Liver (tissue), 3 donors: ENCODE results near the gene ADCY2.

Experiments used
- EGR1 ChIP-seq, 2 donors: IDR thresholded peaks; 2 replicates each; pipeline ENCODE4 v1.6.1; 2016 to 2018; ENCODE audit warnings: antibody characterized with exemption in 2 of 2, low read depth in 2 of 2
- FOXA1 ChIP-seq: IDR thresholded peaks from 2 replicates; pipeline ENCODE4 v1.6.1; 2016; ENCODE audit warnings: antibody characterized with exemption
- HNF4A ChIP-seq, 2 donors: conservative IDR thresholded peaks; 2 replicates each; pipeline ENCODE4 v1.6.1; 2016; ENCODE audit warnings: antibody characterized with exemption in 2 of 2, mild to moderate bottlenecking in 2 of 2
- HNF4G ChIP-seq: IDR thresholded peaks from 2 replicates; pipeline ENCODE4 v1.6.1; 2016; ENCODE audit warnings: antibody characterized with exemption
- JUND ChIP-seq, 2 donors: IDR thresholded peaks; 2 replicates each; pipeline ENCODE4 v1.6.1; 2016; ENCODE audit warnings: antibody characterized with exemption in 2 of 2
- RAD21 ChIP-seq, 2 donors: IDR thresholded peaks; 2 replicates each; pipeline ENCODE4 v1.6.1; 2016; ENCODE audit warnings: antibody characterized with exemption in 2 of 2, mild to moderate bottlenecking in 2 of 2
- SP1 ChIP-seq: IDR thresholded peaks from 2 replicates; pipeline ENCODE4 v1.6.1; 2018; ENCODE audit warnings: antibody characterized with exemption, mild to moderate bottlenecking
- TAF1 ChIP-seq: conservative IDR thresholded peaks from 2 replicates; pipeline ENCODE4 v1.6.1; 2016; ENCODE audit warnings: antibody characterized with exemption, mild to moderate bottlenecking
- YY1 ChIP-seq: IDR thresholded peaks from 2 replicates; pipeline ENCODE4 v1.6.1; 2016; ENCODE audit warnings: antibody characterized with exemption, mild to moderate bottlenecking
- TF ChIP-seq, protein P1 (sequence below): fragments of 150-350 bp; IDR thresholded peaks from 2 replicates; pipeline ENCODE4 v1.5.1; 2017; ENCODE audit warnings: improper control_type of control experiment, low read depth, low read length; ENCODE audit not compliant: missing input control
- TF ChIP-seq, protein P2 (sequence below): IDR thresholded peaks from 2 replicates; pipeline ENCODE4 v1.6.1; 2016; ENCODE audit warnings: antibody characterized with exemption
- TF ChIP-seq, protein P3 (sequence below): IDR thresholded peaks from 2 replicates; pipeline ENCODE4 v1.6.1; 2016; ENCODE audit warnings: antibody characterized with exemption
- TF ChIP-seq, protein P4 (sequence below): IDR thresholded peaks from 2 replicates; pipeline ENCODE4 v1.6.1; 2016; ENCODE audit warnings: antibody characterized with exemption, mild to moderate bottlenecking
- TF ChIP-seq, protein P5 (sequence below): IDR thresholded peaks from 2 replicates; pipeline ENCODE4 v1.6.1; 2016; ENCODE audit warnings: antibody characterized with exemption
- donor health status: healthy.
- donor health status: healthy.

DNA sequence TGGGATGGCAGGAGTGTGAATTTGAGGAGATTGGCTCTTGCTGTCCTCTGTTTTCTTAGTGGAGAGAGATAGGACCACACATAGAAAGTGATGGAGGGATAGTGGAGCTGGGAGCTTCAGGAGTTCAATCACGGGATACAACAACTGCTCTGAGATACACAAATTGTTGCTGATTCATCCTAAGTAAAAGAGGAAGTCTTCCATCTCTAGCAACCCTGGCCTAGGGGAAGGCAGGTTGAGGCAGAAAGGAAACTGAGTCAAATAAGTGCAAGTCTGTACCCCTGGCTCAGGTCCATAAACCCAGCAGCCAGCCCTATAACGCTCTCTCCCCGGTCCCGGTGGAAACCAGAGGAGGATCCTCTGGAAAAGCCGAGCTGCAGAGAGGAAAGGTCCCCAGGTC, 97.7 kb downstream of the ADCY2 start:
- TF ChIP-seq, protein P1, sequence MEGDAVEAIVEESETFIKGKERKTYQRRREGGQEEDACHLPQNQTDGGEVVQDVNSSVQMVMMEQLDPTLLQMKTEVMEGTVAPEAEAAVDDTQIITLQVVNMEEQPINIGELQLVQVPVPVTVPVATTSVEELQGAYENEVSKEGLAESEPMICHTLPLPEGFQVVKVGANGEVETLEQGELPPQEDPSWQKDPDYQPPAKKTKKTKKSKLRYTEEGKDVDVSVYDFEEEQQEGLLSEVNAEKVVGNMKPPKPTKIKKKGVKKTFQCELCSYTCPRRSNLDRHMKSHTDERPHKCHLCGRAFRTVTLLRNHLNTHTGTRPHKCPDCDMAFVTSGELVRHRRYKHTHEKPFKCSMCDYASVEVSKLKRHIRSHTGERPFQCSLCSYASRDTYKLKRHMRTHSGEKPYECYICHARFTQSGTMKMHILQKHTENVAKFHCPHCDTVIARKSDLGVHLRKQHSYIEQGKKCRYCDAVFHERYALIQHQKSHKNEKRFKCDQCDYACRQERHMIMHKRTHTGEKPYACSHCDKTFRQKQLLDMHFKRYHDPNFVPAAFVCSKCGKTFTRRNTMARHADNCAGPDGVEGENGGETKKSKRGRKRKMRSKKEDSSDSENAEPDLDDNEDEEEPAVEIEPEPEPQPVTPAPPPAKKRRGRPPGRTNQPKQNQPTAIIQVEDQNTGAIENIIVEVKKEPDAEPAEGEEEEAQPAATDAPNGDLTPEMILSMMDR = no peak
- TF ChIP-seq FOXA1 = no peak
- TF ChIP-seq, protein P2, sequence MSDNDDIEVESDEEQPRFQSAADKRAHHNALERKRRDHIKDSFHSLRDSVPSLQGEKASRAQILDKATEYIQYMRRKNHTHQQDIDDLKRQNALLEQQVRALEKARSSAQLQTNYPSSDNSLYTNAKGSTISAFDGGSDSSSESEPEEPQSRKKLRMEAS = no peak
- TF ChIP-seq JUND (IDR thresholded peaks at IDR 0.05) = no peak
- TF ChIP-seq, protein P3, sequence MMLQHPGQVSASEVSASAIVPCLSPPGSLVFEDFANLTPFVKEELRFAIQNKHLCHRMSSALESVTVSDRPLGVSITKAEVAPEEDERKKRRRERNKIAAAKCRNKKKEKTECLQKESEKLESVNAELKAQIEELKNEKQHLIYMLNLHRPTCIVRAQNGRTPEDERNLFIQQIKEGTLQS = no peak
- no peak for TF ChIP-seq YY1
- TF ChIP-seq, protein P4, sequence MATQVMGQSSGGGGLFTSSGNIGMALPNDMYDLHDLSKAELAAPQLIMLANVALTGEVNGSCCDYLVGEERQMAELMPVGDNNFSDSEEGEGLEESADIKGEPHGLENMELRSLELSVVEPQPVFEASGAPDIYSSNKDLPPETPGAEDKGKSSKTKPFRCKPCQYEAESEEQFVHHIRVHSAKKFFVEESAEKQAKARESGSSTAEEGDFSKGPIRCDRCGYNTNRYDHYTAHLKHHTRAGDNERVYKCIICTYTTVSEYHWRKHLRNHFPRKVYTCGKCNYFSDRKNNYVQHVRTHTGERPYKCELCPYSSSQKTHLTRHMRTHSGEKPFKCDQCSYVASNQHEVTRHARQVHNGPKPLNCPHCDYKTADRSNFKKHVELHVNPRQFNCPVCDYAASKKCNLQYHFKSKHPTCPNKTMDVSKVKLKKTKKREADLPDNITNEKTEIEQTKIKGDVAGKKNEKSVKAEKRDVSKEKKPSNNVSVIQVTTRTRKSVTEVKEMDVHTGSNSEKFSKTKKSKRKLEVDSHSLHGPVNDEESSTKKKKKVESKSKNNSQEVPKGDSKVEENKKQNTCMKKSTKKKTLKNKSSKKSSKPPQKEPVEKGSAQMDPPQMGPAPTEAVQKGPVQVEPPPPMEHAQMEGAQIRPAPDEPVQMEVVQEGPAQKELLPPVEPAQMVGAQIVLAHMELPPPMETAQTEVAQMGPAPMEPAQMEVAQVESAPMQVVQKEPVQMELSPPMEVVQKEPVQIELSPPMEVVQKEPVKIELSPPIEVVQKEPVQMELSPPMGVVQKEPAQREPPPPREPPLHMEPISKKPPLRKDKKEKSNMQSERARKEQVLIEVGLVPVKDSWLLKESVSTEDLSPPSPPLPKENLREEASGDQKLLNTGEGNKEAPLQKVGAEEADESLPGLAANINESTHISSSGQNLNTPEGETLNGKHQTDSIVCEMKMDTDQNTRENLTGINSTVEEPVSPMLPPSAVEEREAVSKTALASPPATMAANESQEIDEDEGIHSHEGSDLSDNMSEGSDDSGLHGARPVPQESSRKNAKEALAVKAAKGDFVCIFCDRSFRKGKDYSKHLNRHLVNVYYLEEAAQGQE = no peak
- no peak for TF ChIP-seq HNF4A (conservative IDR thresholded peaks at IDR 0.05)
- no peak for TF ChIP-seq EGR1 (IDR thresholded peaks at IDR 0.05; ENCODE audit: low read depth in 2 of 2)
- TF ChIP-seq HNF4G = no peak
- TF ChIP-seq TAF1 = no peak
- no peak for TF ChIP-seq SP1
- TF ChIP-seq, protein P5, sequence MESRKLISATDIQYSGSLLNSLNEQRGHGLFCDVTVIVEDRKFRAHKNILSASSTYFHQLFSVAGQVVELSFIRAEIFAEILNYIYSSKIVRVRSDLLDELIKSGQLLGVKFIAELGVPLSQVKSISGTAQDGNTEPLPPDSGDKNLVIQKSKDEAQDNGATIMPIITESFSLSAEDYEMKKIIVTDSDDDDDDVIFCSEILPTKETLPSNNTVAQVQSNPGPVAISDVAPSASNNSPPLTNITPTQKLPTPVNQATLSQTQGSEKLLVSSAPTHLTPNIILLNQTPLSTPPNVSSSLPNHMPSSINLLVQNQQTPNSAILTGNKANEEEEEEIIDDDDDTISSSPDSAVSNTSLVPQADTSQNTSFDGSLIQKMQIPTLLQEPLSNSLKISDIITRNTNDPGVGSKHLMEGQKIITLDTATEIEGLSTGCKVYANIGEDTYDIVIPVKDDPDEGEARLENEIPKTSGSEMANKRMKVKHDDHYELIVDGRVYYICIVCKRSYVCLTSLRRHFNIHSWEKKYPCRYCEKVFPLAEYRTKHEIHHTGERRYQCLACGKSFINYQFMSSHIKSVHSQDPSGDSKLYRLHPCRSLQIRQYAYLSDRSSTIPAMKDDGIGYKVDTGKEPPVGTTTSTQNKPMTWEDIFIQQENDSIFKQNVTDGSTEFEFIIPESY = no peak
- TF ChIP-seq RAD21 (IDR thresholded peaks at IDR 0.05) = no peak
